Fibroblast of the conjunctiva (primary cell): ENCODE measurements around the gene TENM4.

Source experiments
- DNase-seq: peaks from one replicate; pipeline ENCODE4 v3.0.0-alpha.2; 2010; ENCODE audit warnings: low read depth

TENM4 gene

GRCh38 chr11:78935398-78936068 is 505.3 kb downstream of the TENM4 start:
- no peak for DNase-seq

DNA sequence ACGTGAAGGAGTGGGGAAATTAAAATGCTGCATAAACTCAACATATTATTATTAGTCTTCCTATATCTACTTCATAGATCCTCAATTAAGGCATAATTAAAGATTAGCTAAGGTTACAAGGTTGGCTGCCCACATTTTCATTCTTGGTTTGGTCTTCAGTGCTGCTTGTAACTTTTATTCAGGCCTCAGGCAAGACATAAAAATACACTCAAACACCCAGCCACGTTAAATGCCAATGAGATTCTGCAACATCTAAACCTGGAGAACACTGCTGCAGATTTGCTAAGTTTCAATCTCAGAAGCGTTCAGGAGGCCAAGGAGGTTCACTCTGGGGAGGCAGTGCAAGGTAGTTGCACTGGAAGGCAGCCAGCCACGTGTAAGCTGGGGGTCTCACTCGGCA is 507.5 kb downstream of the TENM4 start:
- DNase-seq: no peak

DNA sequence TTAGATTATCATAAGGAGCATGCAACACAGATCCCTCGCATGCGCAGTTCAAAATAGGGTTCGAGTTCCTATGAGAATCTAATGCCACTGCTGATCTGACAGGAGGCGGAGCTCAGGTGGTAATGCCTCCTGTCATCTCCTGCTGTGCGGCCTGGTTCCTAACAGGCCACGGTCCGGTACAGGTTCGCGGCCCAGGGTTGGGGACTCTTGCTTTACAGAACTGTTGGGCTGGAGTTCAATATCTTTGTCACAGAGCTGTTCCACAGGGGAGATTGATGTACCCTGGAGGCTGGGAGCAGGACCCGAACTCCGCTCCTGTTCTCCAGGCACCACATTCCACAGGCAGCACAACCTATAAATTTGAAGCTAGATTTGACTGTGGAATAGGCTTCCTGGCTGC is 508.1 kb downstream of the TENM4 start:
- no peak for DNase-seq

- no peak for DNase-seq
Observed at GRCh38 chr11:78931891-78932290, 508.9 kb downstream of the TENM4 start.

DNA sequence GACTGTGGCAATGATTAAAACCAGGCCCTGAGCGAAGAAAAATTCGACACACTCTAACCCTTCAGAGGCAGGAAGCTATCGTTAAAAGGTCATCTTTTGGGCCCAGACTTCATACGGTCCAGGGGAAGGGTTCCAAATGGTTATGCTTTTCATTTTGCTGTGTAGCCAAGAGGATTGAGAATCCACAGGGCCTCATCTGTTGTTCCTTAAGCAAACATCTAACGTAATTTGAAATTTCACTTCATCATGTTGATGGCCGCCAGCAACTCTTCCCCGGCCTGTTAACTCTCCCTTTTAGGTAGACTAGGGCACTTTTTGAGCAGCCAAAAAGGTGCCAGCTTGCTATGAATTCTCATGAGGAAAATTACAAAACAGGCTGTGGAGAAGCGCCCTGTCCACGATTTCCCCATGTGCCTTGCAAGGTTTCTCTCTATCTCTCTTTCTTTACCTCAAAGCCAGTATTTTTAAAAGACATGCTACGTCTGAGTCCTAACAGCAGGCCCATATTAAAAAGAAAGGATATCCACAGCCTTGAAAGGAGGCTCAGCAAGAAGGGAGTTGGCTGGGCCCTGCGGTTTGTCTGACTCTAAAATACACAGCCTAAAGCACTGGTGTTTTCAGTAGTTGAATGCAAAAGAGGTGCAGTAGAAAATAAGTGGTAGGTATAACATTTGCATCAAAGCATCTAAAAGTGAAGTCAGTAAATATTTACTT is 509.9 kb downstream of the TENM4 start:
- DNase-seq: no peak

DNA sequence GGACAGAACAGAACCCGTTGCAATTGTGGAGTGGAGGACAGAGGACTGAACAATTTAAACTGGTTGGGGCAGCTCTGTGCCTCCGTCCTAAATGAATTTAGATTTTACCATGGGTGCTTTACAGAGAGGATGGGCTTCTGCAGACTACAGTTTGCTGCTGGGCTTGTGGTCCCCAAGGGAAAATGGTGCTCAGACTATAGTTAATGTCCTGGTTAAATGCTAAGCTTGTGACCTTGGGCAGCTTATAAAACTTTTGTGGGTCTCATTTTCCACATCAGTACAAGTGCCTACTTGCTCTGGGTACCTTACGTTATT is 511.0 kb downstream of the TENM4 start:
- no peak for DNase-seq

- DNase-seq: no peak
Observed at GRCh38 chr11:78929207-78929905, 511.5 kb downstream of the TENM4 start.

- DNase-seq: no peak
Observed at GRCh38 chr11:78927511-78927910, 513.3 kb downstream of the TENM4 start.

GRCh38 chr11:78926633-78927338 is 514.0 kb downstream of the TENM4 start:
- DNase-seq: no peak

GRCh38 chr11:78925387-78925786 is 515.4 kb downstream of the TENM4 start:
- DNase-seq: no peak

DNA sequence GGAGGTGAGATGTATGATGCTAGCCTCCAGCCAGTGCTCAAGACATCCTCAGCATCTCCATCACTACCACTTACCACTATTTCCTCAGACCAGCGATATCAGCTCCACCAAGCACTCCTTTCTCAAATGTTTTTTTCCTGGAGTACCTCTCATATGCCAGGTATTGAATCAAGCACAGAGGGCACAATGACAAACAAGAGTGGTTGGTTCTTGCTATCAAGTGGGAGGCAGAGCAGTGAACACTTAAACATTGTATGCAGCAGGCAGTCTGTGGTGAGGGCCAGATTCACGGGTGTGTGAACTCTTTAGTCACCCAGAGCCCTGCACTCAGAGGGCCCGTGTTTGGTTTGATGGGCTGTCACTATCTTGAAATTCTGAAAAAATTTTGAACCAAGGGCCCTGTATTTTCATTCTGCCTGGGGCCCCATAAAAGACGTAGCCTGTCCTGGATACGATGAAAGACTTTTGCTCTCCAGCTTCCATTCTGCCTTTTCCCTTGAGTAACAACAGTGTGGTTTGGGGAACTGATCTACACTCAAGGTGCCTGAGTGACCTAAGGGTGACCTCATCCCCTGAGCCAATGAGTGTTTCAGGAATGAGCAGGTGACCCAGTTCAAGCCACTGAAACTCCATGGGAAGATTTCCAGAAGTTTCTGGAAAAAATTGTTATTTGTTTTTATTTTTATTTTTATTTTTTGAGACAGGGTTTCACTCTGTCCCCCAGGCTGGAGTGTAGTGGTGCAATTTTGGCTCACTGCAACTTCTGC is 517.8 kb downstream of the TENM4 start:
- DNase-seq: no peak

DNA sequence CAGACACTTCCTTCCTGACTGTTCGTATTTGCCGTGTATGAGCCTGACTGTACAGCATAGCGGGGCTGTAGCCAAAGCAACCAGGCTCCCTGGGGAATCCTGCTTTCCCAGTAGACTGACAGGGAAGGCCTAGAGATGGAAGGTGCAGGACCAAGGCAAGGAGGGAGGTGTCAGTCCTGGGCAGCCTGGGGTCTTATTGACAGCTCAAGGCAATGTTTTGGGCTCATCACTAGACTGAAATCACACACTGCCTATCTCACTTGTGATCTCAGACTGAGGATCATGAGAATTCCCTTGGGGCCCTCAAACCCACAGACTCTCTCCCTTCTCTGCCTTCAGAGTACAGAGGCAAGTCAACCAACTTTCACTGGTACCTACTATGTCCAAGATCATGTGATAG is 519.3 kb downstream of the TENM4 start:
- DNase-seq: no peak

DNA sequence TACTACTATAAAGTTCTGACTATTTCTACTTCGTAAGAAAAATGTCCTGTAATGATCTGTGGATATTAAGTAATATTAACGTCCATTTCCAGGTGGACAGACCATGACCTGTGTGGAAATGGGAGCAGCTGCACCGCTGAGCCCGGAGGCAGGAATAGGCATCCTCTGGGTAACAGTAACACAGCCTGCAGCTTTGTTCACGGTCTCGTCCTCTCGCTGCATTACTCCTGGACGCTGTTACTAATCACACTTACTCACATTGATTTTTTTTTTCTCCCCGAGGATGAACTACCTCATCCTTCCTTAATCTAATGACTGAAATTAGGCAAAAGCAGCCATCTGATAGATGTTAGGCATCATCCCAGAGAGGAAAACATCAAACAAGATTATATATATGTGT is 520.5 kb downstream of the TENM4 start:
- DNase-seq: no peak

- DNase-seq: no peak
Observed at GRCh38 chr11:78916759-78917158, 524.1 kb downstream of the TENM4 start.

DNA sequence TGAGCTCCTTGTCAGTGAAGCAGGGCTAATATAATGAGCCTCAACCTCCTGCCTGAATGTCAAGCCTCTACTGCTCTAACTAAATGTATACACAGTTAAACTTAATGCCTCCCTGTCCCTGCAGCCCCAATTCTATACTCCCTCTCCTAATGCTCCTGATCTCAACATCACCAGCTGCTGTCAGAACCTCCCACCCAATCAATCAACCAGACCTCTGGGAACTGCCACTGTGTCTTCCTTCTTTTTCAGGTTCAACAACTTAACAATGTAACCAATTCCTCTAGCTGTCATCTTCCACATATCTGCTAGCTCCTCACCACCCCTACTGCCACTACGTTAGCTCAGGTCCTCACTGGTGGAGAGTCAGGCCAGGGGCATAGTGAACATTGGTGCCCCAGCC is 526.3 kb downstream of the TENM4 start:
- DNase-seq: no peak

GRCh38 chr11:78912778-78913177 is 528.1 kb downstream of the TENM4 start:
- DNase-seq: no peak

- no peak for DNase-seq
Observed at GRCh38 chr11:78910322-78910721, 530.5 kb downstream of the TENM4 start.

GRCh38 chr11:78909386-78909785 is 531.4 kb downstream of the TENM4 start:
- no peak for DNase-seq

DNA sequence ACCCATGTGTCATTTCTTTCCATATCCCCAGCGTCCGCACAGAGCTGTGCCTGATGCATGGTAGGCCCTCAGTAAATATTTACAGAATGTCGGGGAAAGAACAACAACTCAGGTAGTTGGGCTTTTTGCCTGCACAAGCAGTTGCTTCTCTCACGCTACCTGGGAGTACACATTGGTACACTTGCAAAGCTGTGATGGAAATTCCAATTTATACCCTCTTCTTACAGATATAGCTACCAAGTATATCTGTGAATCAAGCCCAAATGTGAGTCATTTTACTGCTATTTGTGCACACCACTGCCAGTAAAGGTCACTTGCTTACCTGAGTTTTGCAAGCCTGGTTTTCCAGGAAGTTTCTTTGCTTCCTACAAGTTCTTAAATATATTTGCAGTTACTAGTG is 533.2 kb downstream of the TENM4 start:
- no peak for DNase-seq

DNA sequence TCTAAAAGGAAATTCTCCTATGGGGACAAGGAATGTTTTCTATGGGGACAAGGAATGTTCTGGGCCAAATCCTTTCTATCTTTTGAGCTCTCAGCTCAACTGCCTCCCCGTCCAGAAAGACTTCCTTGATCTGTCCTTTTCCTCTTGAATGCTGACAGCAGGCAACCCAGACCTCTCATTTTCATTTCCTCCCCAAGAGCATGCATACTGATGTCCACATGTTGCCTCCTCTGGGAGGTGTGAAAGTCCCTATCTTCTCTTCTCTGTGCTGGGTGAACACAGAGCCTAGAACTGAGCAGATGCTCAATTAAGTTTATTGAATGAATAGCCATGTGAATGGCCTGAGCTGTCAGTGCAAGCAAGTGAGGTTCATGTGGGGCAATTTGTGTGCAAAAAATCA is 534.3 kb downstream of the TENM4 start:
- DNase-seq: no peak

DNA sequence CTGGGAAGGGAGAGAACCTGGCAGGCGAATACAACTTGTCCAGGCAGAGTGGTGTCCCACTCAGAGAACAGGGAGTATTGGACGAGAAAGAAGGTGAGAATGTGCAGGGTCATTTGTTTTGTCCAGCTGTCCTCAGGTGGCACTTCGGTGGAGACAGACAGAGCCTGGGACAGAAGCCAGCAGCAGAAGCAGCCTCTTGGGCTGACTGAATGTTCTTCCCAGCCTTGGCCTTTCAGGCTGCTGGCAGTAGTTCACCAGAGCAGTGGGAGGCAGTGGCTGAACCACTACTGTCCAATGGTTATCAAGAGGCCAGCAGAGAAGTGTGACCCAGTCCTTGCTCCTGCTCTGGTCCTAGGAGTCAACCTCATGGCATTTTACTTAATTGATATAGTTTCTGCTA is 535.1 kb downstream of the TENM4 start:
- no peak for DNase-seq
